Urothelium cell line (cell line): Measurements from ENCODE around the gene STOML3.

Experiments
- DNase-seq: peaks from one replicate; pipeline ENCODE4 v3.0.0; 2011; ENCODE audit warnings: low spot score, mixed read lengths
- FAIRE-seq: peaks from 2 replicates; lab custom pipeline; 2011; peaks lifted over from hg19 to GRCh38; lab: Jason Lieb, UNC

Gene STOML3

GRCh38 chr13:38993381-38993780, 2.8 kb upstream of the STOML3 start:
- DNase-seq (no peak), FAIRE-seq (no peak)

GRCh38 chr13:38981096-38981495, 9.5 kb downstream of the STOML3 start:
- FAIRE-seq (no peak), DNase-seq (no peak)

- DNase-seq (no peak), FAIRE-seq (no peak)
Measured at GRCh38 chr13:38980750-38981078, 9.9 kb downstream of the STOML3 start.

DNA sequence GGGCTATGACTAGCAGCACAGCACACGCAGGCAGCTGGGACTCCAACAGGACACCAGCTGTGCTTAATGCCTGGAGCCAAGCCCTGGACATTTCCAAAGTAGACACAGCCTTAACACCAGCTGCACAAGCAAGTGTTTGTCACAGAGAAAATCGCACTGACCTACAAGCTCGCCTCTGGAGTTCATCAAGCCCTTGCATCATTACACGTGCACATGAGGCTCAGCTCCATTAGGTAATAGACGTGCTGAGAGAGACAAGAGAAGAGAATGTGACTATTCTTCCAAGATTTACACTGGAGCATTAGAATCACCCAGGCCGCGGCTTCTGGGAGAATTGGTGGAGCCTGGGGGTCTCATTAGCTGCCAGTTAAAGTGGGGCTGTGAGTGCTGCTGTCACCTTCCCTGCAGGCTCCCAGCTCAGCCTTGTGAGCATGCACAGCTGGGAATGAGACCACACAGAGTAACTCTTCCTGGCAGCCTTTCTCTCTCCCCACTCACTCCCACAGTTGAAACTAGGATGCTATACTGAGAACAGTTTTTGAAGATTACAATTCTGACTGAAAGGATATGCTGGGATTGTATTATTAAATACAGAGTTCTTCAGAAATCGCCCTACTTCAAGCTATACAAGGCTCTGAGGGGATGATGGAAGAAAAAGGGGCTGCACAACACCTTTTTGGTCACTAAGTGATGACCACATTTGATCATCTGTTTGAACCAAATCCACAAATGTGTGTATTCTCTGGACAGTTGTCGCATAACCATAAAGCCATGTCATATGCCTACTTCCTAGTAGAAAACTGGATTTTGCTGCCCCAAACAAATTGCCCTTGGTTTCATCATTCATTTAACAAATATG, 10.5 kb downstream of the STOML3 start:
- DNase-seq (no peak), FAIRE-seq (no peak)

DNA sequence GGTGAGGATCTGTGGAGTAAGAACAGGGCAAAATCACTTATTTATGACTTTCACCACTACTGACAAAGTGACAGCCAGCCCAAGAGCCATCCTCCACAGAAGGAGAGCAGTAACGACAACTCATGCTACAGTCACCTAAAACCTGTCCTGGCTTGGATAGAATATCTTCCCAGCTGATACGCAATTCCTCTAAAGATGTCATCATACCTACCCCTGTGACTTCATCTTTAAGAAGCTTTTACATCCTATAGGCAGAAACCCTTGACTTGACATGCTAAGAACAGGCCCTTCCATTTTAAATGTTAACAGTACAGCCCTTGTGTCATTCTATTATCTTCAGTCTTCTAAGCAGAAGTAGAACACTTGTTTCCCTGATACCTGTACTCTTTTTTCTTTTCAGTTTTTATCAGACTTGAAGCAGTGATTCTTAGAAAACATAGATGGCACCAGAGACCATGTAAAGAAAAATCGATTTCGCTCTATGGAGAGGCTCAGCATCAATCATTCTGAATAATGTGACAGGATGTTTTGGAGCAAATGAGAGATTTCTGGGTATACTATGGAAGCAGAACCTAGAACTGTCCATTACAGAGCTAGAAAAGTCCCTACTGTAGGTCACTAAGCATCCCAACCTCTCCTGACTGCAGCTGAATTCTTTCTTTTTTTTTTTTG, 20.1 kb downstream of the STOML3 start:
- DNase-seq (no peak), FAIRE-seq (no peak)

DNA sequence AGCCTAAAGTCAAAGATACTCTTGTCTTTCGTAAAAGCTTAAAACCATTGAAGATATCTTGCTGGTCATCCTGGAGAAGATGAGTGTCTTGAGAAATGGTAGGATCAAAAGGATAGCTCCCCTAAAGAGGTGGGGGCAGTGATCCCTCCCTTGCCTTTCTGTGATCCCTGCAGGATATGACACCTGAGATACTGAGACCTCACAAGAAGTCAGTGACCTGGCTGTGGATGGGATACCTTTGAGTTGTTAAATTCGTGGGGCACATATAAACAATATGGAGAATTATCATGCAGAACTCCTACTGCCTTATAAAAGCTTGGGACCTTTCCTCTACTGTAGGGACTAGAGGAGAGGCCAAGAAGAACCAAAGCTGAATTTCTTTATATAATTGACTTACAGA, 21.4 kb downstream of the STOML3 start:
- no peak for FAIRE-seq

GRCh38 chr13:38967446-38967845, 23.2 kb downstream of the STOML3 start:
- DNase-seq (no peak), FAIRE-seq (no peak)

More for the DNA sequence above, 21.4 kb downstream of the STOML3 start:
- no peak for DNase-seq

DNA sequence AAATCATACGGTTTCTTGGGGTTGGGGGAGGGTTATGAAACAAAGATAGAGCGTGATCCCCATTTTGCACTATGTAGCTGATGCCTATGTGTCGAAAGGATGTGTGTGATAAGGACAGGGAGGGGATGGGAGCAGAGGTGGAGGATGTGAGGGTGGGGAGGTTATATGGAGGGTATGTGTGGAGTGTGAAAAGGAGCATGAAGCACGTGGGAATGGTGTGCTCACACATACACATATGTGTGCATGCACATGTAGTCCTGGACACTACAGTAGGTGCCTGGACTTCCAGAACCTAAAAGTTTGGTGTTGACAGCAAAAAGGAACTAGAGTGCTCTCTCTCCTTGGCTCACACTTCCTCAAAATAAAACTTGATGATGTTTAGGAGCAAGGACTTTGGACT, 25.4 kb downstream of the STOML3 start:
- no peak for FAIRE-seq
- no peak for DNase-seq

- no peak for FAIRE-seq
- no peak for DNase-seq
Measured at GRCh38 chr13:38960175-38960574, 30.5 kb downstream of the STOML3 start.

GRCh38 chr13:38957794-38958592, 32.6 kb downstream of the STOML3 start:
- FAIRE-seq: no peak
- no peak for DNase-seq

- no peak for FAIRE-seq
- DNase-seq: no peak
Measured at GRCh38 chr13:38954844-38955243, 35.8 kb downstream of the STOML3 start.

DNA sequence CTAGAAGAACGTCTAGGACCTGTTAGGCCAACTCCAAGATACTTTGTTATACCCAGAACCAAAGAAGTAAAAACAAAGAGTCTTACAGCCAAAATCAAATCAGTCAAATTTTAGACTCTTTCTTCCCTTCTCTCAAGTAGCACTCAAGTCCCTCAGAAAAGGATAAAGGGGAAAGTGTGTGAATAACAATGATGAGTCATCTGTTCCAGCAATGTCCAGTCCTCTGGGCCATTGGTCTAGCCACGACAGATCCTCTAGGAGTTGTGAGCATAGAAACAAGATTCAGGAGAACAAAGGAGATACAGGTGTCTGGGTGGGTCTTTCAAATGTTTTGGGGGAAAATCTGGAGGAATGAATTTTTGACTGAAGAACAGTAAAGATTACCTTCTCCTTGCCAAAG, 36.3 kb downstream of the STOML3 start:
- no peak for FAIRE-seq
- DNase-seq: peak; percentile 13

GRCh38 chr13:38952827-38953226, 37.8 kb downstream of the STOML3 start:
- DNase-seq (peak; percentile 13), FAIRE-seq (no peak)

DNA sequence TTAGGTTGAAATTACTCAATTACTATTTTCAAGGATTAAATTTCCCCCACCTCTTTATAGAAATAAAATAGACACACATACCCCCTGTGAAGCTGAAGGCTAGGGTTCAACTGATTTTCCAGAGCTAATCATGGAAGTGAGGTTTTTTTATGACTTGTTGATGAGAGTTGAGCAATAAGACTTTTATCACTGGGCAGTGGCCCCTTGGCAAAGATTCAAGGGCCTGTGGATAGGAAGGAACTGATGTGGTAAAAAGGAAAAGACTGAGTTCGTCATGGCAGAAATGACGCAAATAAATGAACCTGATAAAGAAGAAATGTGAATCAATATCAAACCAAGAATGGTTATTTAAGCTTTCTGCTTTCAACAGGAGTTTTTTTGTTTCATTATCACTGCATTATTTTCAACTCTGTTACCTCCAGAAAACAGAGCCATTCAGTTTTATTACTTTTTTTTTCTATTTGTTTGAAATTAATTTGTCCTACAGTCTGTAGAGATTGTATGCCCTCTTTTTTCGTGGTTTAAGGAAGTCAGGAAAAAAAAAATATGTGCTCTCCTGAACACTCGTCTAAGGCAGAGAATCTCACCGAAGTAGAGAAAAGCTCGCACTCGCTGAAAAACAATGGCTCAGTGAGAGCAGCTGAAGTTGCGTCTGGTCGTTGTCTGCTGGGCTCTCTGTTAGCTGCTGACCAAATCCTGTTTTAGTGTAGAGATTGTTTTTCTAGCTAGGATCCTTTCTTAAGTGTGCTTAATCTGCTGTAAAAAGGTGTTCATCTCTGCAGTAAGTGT, 38.9 kb downstream of the STOML3 start:
- no peak for FAIRE-seq
- DNase-seq: no peak

DNA sequence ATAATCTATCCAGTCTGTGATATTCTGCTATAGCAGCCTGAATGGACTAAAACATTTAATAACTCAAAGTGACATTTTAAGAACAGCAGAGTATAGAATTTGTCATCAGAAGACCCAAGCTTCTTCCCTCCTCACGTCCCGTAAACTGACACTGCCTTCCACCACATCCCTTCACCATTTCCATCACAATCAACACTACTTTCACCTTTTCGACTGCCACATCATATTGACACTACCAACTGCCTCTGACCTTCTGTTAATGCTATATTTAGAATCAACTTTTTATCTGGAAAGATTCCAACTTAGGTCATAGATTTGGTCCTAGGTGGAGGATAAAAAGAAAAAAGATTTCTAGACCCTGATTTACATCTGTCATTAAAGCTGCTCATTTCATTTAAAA, 39.6 kb downstream of the STOML3 start:
- DNase-seq (no peak), FAIRE-seq (no peak)

GRCh38 chr13:38947054-38947453, 43.6 kb downstream of the STOML3 start:
- DNase-seq (no peak), FAIRE-seq (no peak)

DNA sequence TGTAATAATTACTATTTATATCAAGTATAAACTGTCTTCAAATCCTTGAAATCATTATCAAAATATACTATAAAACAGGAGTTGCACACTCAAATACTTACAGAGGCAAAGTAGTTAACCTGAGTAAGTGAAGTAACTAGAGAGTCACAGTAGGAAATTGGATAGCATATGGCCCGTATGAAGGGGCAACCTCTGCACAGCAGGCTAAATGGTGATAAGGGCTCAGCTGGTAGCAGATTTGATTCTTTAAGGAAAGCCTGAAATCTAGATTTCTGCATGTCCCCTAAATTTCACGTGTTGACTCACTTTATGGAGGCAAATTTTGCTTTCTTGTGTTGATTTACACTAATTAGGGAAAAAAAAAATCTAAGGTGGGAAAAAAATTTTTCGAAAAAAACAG, 46.4 kb downstream of the STOML3 start:
- DNase-seq: no peak
- FAIRE-seq: no peak

- FAIRE-seq (no peak), DNase-seq (no peak)
Measured at GRCh38 chr13:38943231-38943630, 47.4 kb downstream of the STOML3 start.

DNA sequence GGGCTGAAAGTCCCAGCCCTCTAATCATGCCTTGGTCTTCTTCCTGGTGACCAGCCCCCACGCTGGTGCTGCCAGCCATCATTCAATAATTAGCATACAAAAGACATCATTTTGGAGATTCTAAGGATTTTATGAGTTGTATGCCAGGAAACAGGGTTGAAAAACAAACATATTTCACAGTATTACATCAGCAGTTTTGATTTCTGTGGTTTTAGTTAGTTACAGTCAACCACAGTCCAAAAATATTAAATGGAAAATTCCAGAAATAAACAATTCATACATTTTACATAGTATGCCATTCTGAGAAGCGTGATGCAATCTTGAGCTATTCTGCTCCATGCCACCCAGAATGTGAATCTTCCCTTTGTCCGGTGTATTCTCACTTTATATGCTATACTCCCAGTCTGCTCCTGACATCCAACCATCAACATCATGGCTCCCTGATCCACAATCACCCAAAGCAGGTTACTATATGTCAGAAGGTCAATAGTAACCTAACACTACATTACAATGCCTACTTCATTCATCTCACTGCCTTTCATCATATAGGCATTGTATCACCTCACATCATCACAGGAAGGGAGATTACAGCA, 49.2 kb downstream of the STOML3 start:
- DNase-seq (no peak), FAIRE-seq (no peak)

- no peak for DNase-seq
- no peak for FAIRE-seq
Measured at GRCh38 chr13:38933786-38934185, 56.8 kb downstream of the STOML3 start.
